ENCODE results near the gene ABHD2.

The ABHD2 gene

GRCh38 chr15:89175617-89176191, 87.4 kb downstream of the ABHD2 start:
- no peak for TF ChIP-seq ELF4 (IDR thresholded peaks at IDR 0.05)
- TF ChIP-seq TARDBP (IDR thresholded peaks at IDR 0.05), result no peak
- TF ChIP-seq FOXK2 (IDR thresholded peaks at IDR 0.05), result no peak
- TF ChIP-seq FOXM1 (IDR thresholded peaks at IDR 0.05; ENCODE audit: borderline replicate concordance), result no peak
- TF ChIP-seq SP1 (IDR thresholded peaks at IDR 0.05), result no peak
- no peak for TF ChIP-seq PKNOX1 (IDR thresholded peaks at IDR 0.05)
- no peak for TF ChIP-seq LEF1 (IDR thresholded peaks at IDR 0.05; ENCODE audit: borderline replicate concordance)
- TF ChIP-seq ARNT (IDR thresholded peaks at IDR 0.05), result no peak
- TF ChIP-seq BHLHE40 (IDR thresholded peaks at IDR 0.05; ENCODE audit: borderline replicate concordance), result no peak
- TF ChIP-seq ZNF384 (IDR thresholded peaks at IDR 0.05), result no peak
- no peak for TF ChIP-seq HDGF (IDR thresholded peaks at IDR 0.05; ENCODE audit: borderline replicate concordance)
- no peak for TF ChIP-seq L3MBTL2 (conservative IDR thresholded peaks at IDR 0.05)
- TF ChIP-seq NFRKB (IDR thresholded peaks at IDR 0.05), result no peak
- TF ChIP-seq FOXA1 (IDR thresholded peaks at IDR 0.05), result no peak
- no peak for TF ChIP-seq CTBP1 (IDR thresholded peaks at IDR 0.05; ENCODE audit: borderline replicate concordance)
- TF ChIP-seq SUZ12 (IDR thresholded peaks at IDR 0.05), result no peak
- no peak for DNase-seq (ENCODE audit: extremely low spot score)
- ChIA-PET CTCF (interaction anchor here (1.0 to 8.6 kb wide), 3 partner anchors 8 to 157 kb away, joined by 3 to 91 read pairs (median 3); no protein-coding TSS in a partner anchor), POLR2A (no interaction called here)

GRCh38 chr15:89177116-89177515, 88.9 kb downstream of the ABHD2 start:
- TF ChIP-seq FOXK2 (IDR thresholded peaks at IDR 0.05) (no peak), L3MBTL2 (conservative IDR thresholded peaks at IDR 0.05) (no peak), FOXM1 (IDR thresholded peaks at IDR 0.05; ENCODE audit: borderline replicate concordance) (no peak), ARNT (IDR thresholded peaks at IDR 0.05) (no peak)
- no peak for DNase-seq (ENCODE audit: extremely low spot score)
- ChIA-PET CTCF (interaction anchor here (0.7 to 8.6 kb wide), 25 partner anchors 10 to 308 kb away, joined by 3 to 91 read pairs (median 4); no protein-coding TSS in a partner anchor), POLR2A (no interaction called here)

- DNase-seq (ENCODE audit: extremely low spot score), result peak; percentile 75
- ChIA-PET POLR2A (no interaction called here), CTCF (interaction anchor here (0.6 to 8.6 kb wide), 28 partner anchors 9 to 1840 kb away, joined by 3 to 91 read pairs (median 4); no protein-coding TSS in a partner anchor)
- TF ChIP-seq ZNF384 (IDR thresholded peaks at IDR 0.05) (peak; percentile 84), LEF1 (IDR thresholded peaks at IDR 0.05; ENCODE audit: borderline replicate concordance) (no peak), PKNOX1 (IDR thresholded peaks at IDR 0.05) (peak; percentile 95)
Measured at GRCh38 chr15:89177633-89178306, 89.5 kb downstream of the ABHD2 start.

- TF ChIP-seq HDGF (IDR thresholded peaks at IDR 0.05; ENCODE audit: borderline replicate concordance) (no peak), LEF1 (IDR thresholded peaks at IDR 0.05; ENCODE audit: borderline replicate concordance) (no peak), BHLHE40 (IDR thresholded peaks at IDR 0.05; ENCODE audit: borderline replicate concordance) (no peak), SP1 (IDR thresholded peaks at IDR 0.05) (no peak), FOXA1 (IDR thresholded peaks at IDR 0.05) (no peak), CTBP1 (IDR thresholded peaks at IDR 0.05; ENCODE audit: borderline replicate concordance) (no peak), ELF4 (IDR thresholded peaks at IDR 0.05) (no peak), TARDBP (IDR thresholded peaks at IDR 0.05) (no peak), ARNT (IDR thresholded peaks at IDR 0.05) (no peak), ZNF384 (IDR thresholded peaks at IDR 0.05) (no peak), NFRKB (IDR thresholded peaks at IDR 0.05) (no peak), SUZ12 (IDR thresholded peaks at IDR 0.05) (no peak), L3MBTL2 (conservative IDR thresholded peaks at IDR 0.05) (no peak), PKNOX1 (IDR thresholded peaks at IDR 0.05) (no peak), FOXK2 (IDR thresholded peaks at IDR 0.05) (no peak), FOXM1 (IDR thresholded peaks at IDR 0.05; ENCODE audit: borderline replicate concordance) (no peak)
- no peak for DNase-seq (ENCODE audit: extremely low spot score)
- ChIA-PET CTCF (interaction anchor here (0.6 to 8.6 kb wide), 19 partner anchors 9 to 1839 kb away, joined by 3 to 91 read pairs (median 4); no protein-coding TSS in a partner anchor), POLR2A (no interaction called here)
Measured at GRCh38 chr15:89178307-89178977, 90.2 kb downstream of the ABHD2 start.

- POLR2A ChIA-PET, result no interaction called here
- CTCF ChIA-PET, result interaction anchor here (1.1 kb wide), 1 partner anchor 9 kb away, joined by 4 read pairs; no protein-coding TSS in a partner anchor
- DNase-seq (ENCODE audit: extremely low spot score), result no peak
- no peak for TF ChIP-seq ELF4 (IDR thresholded peaks at IDR 0.05)
- TF ChIP-seq BHLHE40 (IDR thresholded peaks at IDR 0.05; ENCODE audit: borderline replicate concordance), result no peak
- no peak for TF ChIP-seq HDGF (IDR thresholded peaks at IDR 0.05; ENCODE audit: borderline replicate concordance)
- no peak for TF ChIP-seq TARDBP (IDR thresholded peaks at IDR 0.05)
- TF ChIP-seq SP1 (IDR thresholded peaks at IDR 0.05), result no peak
- no peak for TF ChIP-seq FOXM1 (IDR thresholded peaks at IDR 0.05; ENCODE audit: borderline replicate concordance)
- no peak for TF ChIP-seq FOXK2 (IDR thresholded peaks at IDR 0.05)
- TF ChIP-seq NFRKB (IDR thresholded peaks at IDR 0.05), result no peak
- TF ChIP-seq LEF1 (IDR thresholded peaks at IDR 0.05; ENCODE audit: borderline replicate concordance), result no peak
- no peak for TF ChIP-seq ARNT (IDR thresholded peaks at IDR 0.05)
- no peak for TF ChIP-seq L3MBTL2 (conservative IDR thresholded peaks at IDR 0.05)
- TF ChIP-seq PKNOX1 (IDR thresholded peaks at IDR 0.05), result no peak
- no peak for TF ChIP-seq SUZ12 (IDR thresholded peaks at IDR 0.05)
- no peak for TF ChIP-seq CTBP1 (IDR thresholded peaks at IDR 0.05; ENCODE audit: borderline replicate concordance)
- TF ChIP-seq ZNF384 (IDR thresholded peaks at IDR 0.05), result no peak
- no peak for TF ChIP-seq FOXA1 (IDR thresholded peaks at IDR 0.05)
Measured at GRCh38 chr15:89179966-89180875, 92.0 kb downstream of the ABHD2 start.
